Activated T-helper 17 cell treated with anti-CD3 and anti-CD28 coated beads, Interleukin-2, amount 50 U/mL, for 72 hours (primary cell): ENCODE data around the gene AP1AR. TPM values are rescaled to one million over a fixed set of nuclear protein-coding genes. Genes with fewer than 3 reads are reported as not detected.
"Not testable (repeated sequence)": the region's sequence is repeated elsewhere in the genome, so short reads cannot be mapped to it uniquely, and the experiment has no call there.

Experiments used
- ATAC-seq: fragments of 150-1000 bp; cut with Tn5 transposase; replicated peaks from 2 replicates; pipeline ENCODE4 v1.10.0; 2021; ENCODE audit warnings: mild to moderate bottlenecking, moderate library complexity
- H3K27ac Mint-ChIP-seq: one replicate; pipeline ENCODE4 v1.8.0; 2022; ENCODE audit warnings: mixed read lengths
- H3K27me3 Mint-ChIP-seq: one replicate; pipeline ENCODE4 v1.8.0; 2022; ENCODE audit warnings: mixed read lengths
- H3K36me3 Mint-ChIP-seq: one replicate; pipeline ENCODE4 v1.8.0; 2022; ENCODE audit warnings: low read depth, mild to moderate bottlenecking, mixed read lengths
- H3K4me1 Mint-ChIP-seq: one replicate; pipeline ENCODE4 v1.8.0; 2022; ENCODE audit warnings: mixed read lengths
- H3K4me3 Mint-ChIP-seq: one replicate; pipeline ENCODE4 v1.8.0; 2022; ENCODE audit warnings: mild to moderate bottlenecking, mixed read lengths
- H3K9me3 Mint-ChIP-seq: one replicate; pipeline ENCODE4 v1.8.0; 2022; ENCODE audit warnings: mixed read lengths
- total RNA-seq, 2 donors: library from RNA; stranded (reverse); gene quantifications; one replicate each; pipeline ENCODE4 v1.2.3, GENCODE V29; 2022

AP1AR gene
- total RNA-seq, 2 donors from 2014 or later = 9.1 to 23.1 TPM

GRCh38 chr4:112296949-112297880 lies 65.6 kb downstream of the AP1AR start, which contains the start of gene ALPK1:
TSS of gene ALPK1 (plus strand) at chr4:112297369.
- peak within 1 kb of the TSS; percentile 90 for H3K4me3 Mint-ChIP-seq
- no peaks in the 10 kb centered on the region for H3K9me3 Mint-ChIP-seq
- peak; percentile 95 for ATAC-seq
- no peaks in the 10 kb centered on the region for H3K27me3 Mint-ChIP-seq
- H3K36me3 Mint-ChIP-seq = no peaks in the 10 kb centered on the region
- H3K4me1 Mint-ChIP-seq = peaks cover 14% of the 10 kb centered on the region
- H3K27ac Mint-ChIP-seq = peak within 1 kb of the TSS; percentile 94

- peaks cover 8% of the 10 kb centered on the region for H3K4me1 Mint-ChIP-seq
- H3K27ac Mint-ChIP-seq = no peak overlapping the region
- H3K4me3 Mint-ChIP-seq = no peak overlapping the region
- H3K27me3 Mint-ChIP-seq = no peaks in the 10 kb centered on the region
- H3K9me3 Mint-ChIP-seq = no peaks in the 10 kb centered on the region
- H3K36me3 Mint-ChIP-seq = no peaks in the 10 kb centered on the region
- ATAC-seq = no peak
These were observed 68.1 kb downstream of the AP1AR start for GRCh38 chr4:112299721-112300120.

GRCh38 chr4:112302320-112303274 lies 71.0 kb downstream of the AP1AR start:
- H3K4me3 Mint-ChIP-seq = no peak overlapping the region

GRCh38 chr4:112305477-112305876 lies 73.9 kb downstream of the AP1AR start:
- not testable (repeated sequence) for H3K9me3 Mint-ChIP-seq

More at GRCh38 chr4:112302320-112303274, 71.0 kb downstream of the AP1AR start:
- Mint-ChIP-seq H3K27ac (no peak overlapping the region), H3K9me3 (no peaks in the 10 kb centered on the region), H3K27me3 (no peaks in the 10 kb centered on the region), H3K4me1 (peaks cover 8% of the 10 kb centered on the region), H3K36me3 (no peaks in the 10 kb centered on the region)
- ATAC-seq = peak; percentile 91

GRCh38 chr4:112309263-112309791 lies 77.7 kb downstream of the AP1AR start:
- not testable (repeated sequence) for H3K27me3 Mint-ChIP-seq

More at GRCh38 chr4:112305477-112305876, 73.9 kb downstream of the AP1AR start:
- not testable (repeated sequence) for H3K27me3 Mint-ChIP-seq, H3K4me3 Mint-ChIP-seq, H3K4me1 Mint-ChIP-seq, H3K27ac Mint-ChIP-seq, H3K36me3 Mint-ChIP-seq, ATAC-seq

GRCh38 chr4:112311516-112311915 lies 79.9 kb downstream of the AP1AR start:
- Mint-ChIP-seq H3K4me3 (peak overlapping the region; percentile 6), H3K4me1 (peaks cover 7% of the 10 kb centered on the region), H3K36me3 (peaks cover 5% of the 10 kb centered on the region), H3K9me3 (no peaks in the 10 kb centered on the region), H3K27me3 (no peaks in the 10 kb centered on the region), H3K27ac (peak overlapping the region; percentile 36)
- ATAC-seq = no peak

More at GRCh38 chr4:112309263-112309791, 77.7 kb downstream of the AP1AR start:
- not testable (repeated sequence) for H3K4me3 Mint-ChIP-seq, ATAC-seq, H3K4me1 Mint-ChIP-seq, H3K36me3 Mint-ChIP-seq, H3K9me3 Mint-ChIP-seq, H3K27ac Mint-ChIP-seq

- H3K36me3 Mint-ChIP-seq = peaks cover 15% of the 10 kb centered on the region
- H3K9me3 Mint-ChIP-seq = no peaks in the 10 kb centered on the region
- peaks cover 7% of the 10 kb centered on the region for H3K4me1 Mint-ChIP-seq
- ATAC-seq = peak; percentile 29
- H3K27me3 Mint-ChIP-seq = no peaks in the 10 kb centered on the region
- no peak overlapping the region for H3K27ac Mint-ChIP-seq
- H3K4me3 Mint-ChIP-seq = no peak overlapping the region
These were observed 81.1 kb downstream of the AP1AR start for GRCh38 chr4:112312610-112313239.

- peaks cover 15% of the 10 kb centered on the region for H3K36me3 Mint-ChIP-seq
These were observed 83.9 kb downstream of the AP1AR start for GRCh38 chr4:112315446-112315845.

GRCh38 chr4:112316360-112316759 lies 84.8 kb downstream of the AP1AR start:
- Mint-ChIP-seq H3K4me1 (peaks cover 17% of the 10 kb centered on the region), H3K27me3 (no peaks in the 10 kb centered on the region), H3K4me3 (no peak overlapping the region), H3K9me3 (no peaks in the 10 kb centered on the region), H3K36me3 (peaks cover 15% of the 10 kb centered on the region), H3K27ac (no peak overlapping the region)
- no peak for ATAC-seq

More at GRCh38 chr4:112315446-112315845, 83.9 kb downstream of the AP1AR start:
- Mint-ChIP-seq H3K4me1 (peaks cover 17% of the 10 kb centered on the region), H3K9me3 (no peaks in the 10 kb centered on the region), H3K4me3 (no peak overlapping the region), H3K27ac (no peak overlapping the region), H3K27me3 (no peaks in the 10 kb centered on the region)
- ATAC-seq = no peak

- Mint-ChIP-seq H3K27ac (peak overlapping the region; percentile 21), H3K27me3 (no peaks in the 10 kb centered on the region), H3K4me3 (peak overlapping the region; percentile 6), H3K9me3 (no peaks in the 10 kb centered on the region), H3K4me1 (peaks cover 20% of the 10 kb centered on the region), H3K36me3 (peaks cover 15% of the 10 kb centered on the region)
- peak; percentile 99 for ATAC-seq
These were observed 86.9 kb downstream of the AP1AR start for GRCh38 chr4:112318239-112319142.
